HG02970 (cell line): Measurements from ENCODE around the gene ATXN7L1.

ENCODE experiments used
- ATAC-seq: cut with Tn5 transposase; IDR thresholded peaks from one replicate; pipeline ENCODE4 v1.9.1; 2021; ENCODE audit warnings: mild to moderate bottlenecking, moderate library complexity, moderate number of reproducible peaks; ENCODE audit not compliant: unreplicated experiment, low FRiP score

ATXN7L1 gene

GRCh38 chr7:105689067-105689819, 187.2 kb downstream of the ATXN7L1 start:
- no peak for ATAC-seq

GRCh38 chr7:105688617-105689016, 187.8 kb downstream of the ATXN7L1 start:
- no peak for ATAC-seq

- no peak for ATAC-seq
These were observed 191.2 kb downstream of the ATXN7L1 start for GRCh38 chr7:105685161-105685560.

GRCh38 chr7:105682341-105683060, 193.9 kb downstream of the ATXN7L1 start:
- no peak for ATAC-seq

GRCh38 chr7:105680505-105681187, 195.8 kb downstream of the ATXN7L1 start:
- no peak for ATAC-seq

- no peak for ATAC-seq
These were observed 197.4 kb downstream of the ATXN7L1 start for GRCh38 chr7:105678811-105679495.

GRCh38 chr7:105677817-105678573, 198.4 kb downstream of the ATXN7L1 start:
- no peak for ATAC-seq

- no peak for ATAC-seq
These were observed 199.0 kb downstream of the ATXN7L1 start for GRCh38 chr7:105677410-105677730.

GRCh38 chr7:105675934-105676371, 200.4 kb downstream of the ATXN7L1 start:
- ATAC-seq = no peak

- ATAC-seq = no peak
These were observed 202.0 kb downstream of the ATXN7L1 start for GRCh38 chr7:105674200-105674920.

- ATAC-seq = no peak
These were observed 202.9 kb downstream of the ATXN7L1 start for GRCh38 chr7:105673367-105674084.

GRCh38 chr7:105672801-105673200, 203.6 kb downstream of the ATXN7L1 start:
- ATAC-seq = no peak

GRCh38 chr7:105666324-105666723, 210.1 kb downstream of the ATXN7L1 start:
- no peak for ATAC-seq

GRCh38 chr7:105665684-105666083, 210.7 kb downstream of the ATXN7L1 start:
- no peak for ATAC-seq

GRCh38 chr7:105664816-105665525, 211.4 kb downstream of the ATXN7L1 start:
- no peak for ATAC-seq

- no peak for ATAC-seq
These were observed 213.4 kb downstream of the ATXN7L1 start for GRCh38 chr7:105662998-105663397.

- no peak for ATAC-seq
These were observed 214.8 kb downstream of the ATXN7L1 start for GRCh38 chr7:105661625-105662024.

- ATAC-seq = no peak
These were observed 219.4 kb downstream of the ATXN7L1 start for GRCh38 chr7:105656922-105657521.
